Hepatocyte (in vitro differentiated cells): Measurements from ENCODE around the gene SMIM7.
"Not testable (repeated sequence)": the region's sequence is repeated elsewhere in the genome, so short reads cannot be mapped to it uniquely, and the experiment has no call there.

Experiments used
- EZH2phosphoT487 ChIP-seq: fragments of 200-600 bp; sonication (generic); IDR thresholded peaks from one replicate; pipeline ENCODE4 v1.6.1; 2018; ENCODE audit warnings: antibody characterized with exemption, mild to moderate bottlenecking, low read depth, moderate library complexity; ENCODE audit not compliant: unreplicated experiment, severe bottlenecking
- TF ChIP-seq, protein P1 (sequence below): fragments of 200-600 bp; sonication (generic); IDR thresholded peaks from 2 replicates; pipeline ENCODE4 v1.5.1; 2016; ENCODE audit warnings: antibody characterized with exemption, mild to moderate bottlenecking; ENCODE audit not compliant: poor library complexity

GRCh38 chr19:16668702-16669101 lies 8.8 kb upstream of the SMIM7 start:
- TF ChIP-seq, protein P1, sequence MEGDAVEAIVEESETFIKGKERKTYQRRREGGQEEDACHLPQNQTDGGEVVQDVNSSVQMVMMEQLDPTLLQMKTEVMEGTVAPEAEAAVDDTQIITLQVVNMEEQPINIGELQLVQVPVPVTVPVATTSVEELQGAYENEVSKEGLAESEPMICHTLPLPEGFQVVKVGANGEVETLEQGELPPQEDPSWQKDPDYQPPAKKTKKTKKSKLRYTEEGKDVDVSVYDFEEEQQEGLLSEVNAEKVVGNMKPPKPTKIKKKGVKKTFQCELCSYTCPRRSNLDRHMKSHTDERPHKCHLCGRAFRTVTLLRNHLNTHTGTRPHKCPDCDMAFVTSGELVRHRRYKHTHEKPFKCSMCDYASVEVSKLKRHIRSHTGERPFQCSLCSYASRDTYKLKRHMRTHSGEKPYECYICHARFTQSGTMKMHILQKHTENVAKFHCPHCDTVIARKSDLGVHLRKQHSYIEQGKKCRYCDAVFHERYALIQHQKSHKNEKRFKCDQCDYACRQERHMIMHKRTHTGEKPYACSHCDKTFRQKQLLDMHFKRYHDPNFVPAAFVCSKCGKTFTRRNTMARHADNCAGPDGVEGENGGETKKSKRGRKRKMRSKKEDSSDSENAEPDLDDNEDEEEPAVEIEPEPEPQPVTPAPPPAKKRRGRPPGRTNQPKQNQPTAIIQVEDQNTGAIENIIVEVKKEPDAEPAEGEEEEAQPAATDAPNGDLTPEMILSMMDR, result not testable (repeated sequence)
- not testable (repeated sequence) for TF ChIP-seq EZH2phosphoT487
